ELR (cell line): ENCODE results near the gene MAN1B1.
A peak's percentile ranks its signal among the peaks of the same experiment; 100 is the strongest.
"Not testable (repeated sequence)": the region's sequence is repeated elsewhere in the genome, so short reads cannot be mapped to it uniquely, and the experiment has no call there.

Experiments used
- DNase-seq: peaks from one replicate; pipeline ENCODE4 v3.0.0-alpha.2; 2015; ENCODE audit warnings: low read depth

MAN1B1 gene

DNA sequence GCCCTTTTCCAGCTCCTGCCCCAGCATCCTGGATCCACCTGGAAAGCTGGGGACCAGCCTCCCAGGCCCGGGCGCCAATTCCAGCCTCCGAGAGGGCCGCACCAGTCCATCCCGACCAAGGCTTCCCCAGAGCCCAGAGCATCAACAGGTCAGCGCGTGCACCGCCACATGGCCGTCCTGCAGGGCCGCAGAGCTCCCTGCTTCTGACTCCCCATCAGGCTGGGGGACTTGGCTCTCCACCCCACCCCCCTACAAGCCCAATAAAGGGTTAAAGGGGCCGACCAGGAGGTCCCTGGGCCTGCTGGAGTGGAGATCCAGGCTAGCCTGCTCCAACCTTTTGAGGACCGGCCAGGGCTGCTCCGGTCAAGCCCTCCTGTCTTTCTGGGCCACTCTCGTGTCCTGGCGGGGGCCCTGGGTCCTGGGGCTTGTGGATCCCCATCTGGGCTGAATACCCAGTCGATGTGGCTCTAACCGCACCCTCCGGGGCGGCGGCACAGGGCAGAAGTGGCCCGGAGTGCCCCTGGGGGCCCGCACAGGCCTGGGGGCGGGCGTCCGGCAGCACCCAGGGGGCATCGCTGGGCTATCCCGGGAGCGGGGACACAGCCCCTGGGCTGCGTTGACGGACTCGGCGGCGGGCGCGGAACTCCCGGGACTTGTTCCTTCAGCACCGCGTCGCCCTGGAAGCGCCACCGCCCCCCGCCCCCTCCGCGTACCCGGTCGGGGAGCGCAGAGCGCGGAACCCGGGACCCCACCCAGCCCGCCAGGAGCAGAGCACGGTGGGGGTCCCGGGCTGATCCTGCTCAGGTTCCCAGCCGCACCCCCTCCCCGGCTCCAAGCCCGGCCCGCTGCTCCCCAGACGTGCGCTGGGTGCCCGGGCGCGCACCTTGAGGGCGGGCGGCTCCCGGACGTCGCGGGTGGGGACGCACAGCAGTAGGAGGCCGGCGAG, 33.5 kb upstream of the MAN1B1 start:
- DNase-seq, result no peak

DNA sequence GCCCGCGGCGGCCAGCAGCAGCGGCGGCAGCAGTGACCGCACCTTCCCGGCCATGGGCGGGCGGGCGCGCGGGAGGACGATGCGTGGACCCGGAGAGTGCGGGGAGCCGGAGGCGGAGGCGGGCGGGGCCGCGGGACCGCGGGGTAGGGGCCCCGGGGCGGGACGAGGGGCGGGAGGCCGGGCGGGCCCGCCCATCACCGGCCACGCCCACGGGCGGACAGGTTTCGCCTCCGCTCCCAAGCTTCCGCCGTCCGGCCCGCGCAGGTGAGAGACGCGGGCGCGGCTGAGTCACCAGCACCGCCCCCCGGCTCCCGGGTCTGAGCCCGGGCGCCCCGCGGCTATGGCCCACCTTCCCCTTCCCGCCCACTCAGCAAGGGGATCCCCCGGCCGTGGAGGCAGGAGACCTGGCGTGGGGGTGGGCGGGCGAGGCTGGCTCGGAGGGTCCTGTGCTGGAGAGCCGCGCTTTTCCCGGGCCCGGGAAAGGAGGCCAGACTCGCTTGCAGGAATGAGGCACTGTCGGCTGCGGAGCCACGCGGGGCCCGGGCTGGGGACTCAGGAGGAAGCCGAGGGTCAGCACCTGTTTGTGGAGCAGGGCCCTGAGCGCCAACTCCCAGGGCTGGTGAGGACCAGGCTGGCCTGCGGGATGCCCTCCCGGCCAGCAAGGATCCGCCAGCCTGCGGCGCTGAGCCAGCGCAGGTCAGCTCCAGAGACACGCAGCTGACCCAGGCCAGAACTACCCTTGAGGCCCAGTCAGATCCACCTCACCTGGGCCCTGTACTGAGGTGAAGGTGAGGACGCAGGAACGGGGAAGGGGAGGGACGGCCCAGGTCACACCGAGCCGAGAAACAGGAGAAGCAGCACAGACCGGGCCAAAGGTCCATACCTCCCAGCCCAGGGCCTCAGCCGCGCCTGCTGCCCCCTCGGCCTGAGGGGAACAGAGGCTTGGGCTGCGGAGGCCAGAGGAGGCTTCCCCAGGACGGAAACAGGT, 32.5 kb upstream of the MAN1B1 start, which contains the start of gene ENTPD2:
Gene ENTPD2 (minus strand): TSS at position 118 of the 988 bp plus-strand sequence. CDS start 64 bp downstream, at position 54.
- DNase-seq, result no peak

DNA sequence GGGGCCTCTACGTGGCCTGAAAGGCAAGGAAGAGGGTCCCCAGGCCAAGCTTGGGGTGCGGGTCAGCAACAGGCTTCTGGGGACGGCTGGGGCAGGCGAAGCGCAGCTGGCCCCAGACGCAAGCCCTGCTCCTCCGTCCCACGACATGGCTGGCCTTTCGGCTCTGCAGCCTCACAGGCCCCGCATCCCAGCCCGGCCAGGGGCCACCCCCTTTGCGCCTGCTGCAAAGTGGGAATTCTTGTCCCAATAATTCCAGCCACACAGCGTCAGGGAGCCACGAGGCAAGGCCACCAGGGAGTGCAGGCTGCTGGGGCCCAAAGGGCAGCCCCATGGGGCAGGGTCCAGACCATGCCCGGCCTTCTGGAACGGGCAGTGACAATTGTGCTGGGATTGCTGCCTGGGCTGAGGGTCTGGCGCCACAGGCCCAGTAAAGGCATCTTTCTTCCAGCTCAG, 31.8 kb upstream of the MAN1B1 start:
- no peak for DNase-seq

DNA sequence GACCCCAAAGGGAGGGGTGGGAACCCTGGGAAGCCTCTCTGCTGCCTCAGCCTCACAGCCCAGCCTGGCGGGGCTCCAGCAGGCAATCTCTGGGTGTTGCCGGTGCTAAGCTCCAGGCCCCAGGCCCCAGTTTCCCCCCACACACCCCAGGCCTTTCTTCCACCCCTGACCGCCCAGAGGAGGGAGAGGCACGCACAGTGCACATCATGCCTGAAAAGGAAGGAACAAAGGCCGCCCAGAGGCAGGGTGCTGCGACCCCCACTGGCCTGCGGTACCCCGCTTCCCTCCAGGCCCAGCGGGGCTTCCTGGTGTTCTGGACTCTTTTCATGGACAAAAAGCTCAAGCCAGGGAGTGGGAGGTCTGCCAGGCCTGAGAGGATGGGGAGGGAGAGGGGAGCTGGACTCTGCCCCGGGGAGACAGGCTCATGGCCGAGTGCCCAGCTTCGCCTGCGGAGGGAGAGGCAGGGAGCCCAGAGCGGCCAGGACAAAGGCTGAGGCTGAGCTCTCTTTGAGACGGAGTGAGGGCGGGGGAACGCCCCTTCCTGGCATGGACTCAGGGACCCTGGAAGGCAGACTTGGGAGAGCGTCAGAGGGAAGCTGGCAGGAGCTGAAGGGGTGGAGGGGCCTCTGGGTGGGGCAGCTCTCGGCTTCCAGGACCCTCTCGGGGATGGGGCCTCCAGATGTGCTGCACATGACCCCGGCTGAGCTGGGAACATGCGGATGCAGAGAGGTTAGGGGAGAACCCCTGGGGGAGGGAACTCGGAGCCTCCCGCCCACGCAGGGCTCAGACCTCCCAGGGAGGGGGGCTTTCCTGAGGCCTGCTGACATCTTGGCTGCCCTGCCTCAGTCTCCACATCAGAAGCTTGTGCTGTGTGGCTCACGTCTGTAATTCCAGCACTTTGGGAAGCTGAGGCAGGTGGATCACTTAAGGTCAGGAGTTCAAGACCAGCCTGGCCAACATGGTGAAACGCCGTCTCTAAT, 31.1 kb upstream of the MAN1B1 start:
- DNase-seq, result no peak

DNA sequence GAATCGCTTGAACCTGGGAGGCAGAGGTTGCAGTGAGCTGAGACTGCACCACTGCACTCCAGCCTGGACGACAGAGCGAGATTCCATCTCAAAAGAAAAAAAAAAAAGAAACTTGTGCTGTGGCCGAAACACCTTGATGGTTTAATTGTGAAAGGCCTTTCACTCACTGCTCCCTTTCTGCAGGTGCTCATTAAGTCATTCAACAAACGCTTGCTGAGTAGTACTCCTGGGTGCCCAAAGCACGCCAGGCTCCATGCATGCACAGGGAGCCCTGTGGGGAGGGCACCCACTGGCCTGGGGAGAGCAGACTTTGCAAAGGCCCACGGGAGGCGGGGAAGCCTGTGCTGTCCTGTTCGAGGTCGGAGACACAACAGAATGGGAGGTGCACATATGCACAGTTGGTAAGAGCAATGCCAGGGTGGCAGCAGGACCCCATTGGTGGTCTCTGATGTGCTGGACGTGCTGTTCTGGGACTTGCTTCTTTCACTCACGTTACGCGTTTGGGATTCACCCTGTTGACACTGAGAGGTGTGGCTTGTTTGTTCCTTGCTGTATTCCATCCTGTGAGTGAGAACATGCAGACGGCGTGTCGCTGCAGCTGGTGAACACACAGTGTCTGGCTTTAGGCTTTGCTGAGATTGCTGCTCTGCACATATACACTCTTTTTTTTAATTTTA, 29.9 kb upstream of the MAN1B1 start:
- no peak for DNase-seq

DNA sequence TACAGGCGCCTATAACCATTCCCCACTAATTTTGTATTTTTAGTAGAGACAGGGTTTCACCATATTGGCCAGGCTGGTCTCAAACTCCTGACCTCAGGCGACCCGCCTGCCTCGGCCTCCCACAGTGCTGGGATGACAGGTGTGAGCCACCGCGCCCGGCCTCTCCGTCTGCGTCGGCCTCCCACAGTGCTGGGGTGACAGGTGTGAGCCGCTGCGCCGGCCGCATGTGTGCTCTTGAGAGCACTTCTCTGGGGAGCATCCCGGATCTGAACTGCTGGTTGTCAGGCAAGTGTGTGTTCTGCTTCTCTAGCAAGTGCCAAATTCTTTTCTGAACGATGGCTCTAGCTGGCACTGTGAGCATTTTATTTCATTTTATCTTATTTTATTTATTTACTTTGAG, 29.2 kb upstream of the MAN1B1 start:
- no peak for DNase-seq

DNA sequence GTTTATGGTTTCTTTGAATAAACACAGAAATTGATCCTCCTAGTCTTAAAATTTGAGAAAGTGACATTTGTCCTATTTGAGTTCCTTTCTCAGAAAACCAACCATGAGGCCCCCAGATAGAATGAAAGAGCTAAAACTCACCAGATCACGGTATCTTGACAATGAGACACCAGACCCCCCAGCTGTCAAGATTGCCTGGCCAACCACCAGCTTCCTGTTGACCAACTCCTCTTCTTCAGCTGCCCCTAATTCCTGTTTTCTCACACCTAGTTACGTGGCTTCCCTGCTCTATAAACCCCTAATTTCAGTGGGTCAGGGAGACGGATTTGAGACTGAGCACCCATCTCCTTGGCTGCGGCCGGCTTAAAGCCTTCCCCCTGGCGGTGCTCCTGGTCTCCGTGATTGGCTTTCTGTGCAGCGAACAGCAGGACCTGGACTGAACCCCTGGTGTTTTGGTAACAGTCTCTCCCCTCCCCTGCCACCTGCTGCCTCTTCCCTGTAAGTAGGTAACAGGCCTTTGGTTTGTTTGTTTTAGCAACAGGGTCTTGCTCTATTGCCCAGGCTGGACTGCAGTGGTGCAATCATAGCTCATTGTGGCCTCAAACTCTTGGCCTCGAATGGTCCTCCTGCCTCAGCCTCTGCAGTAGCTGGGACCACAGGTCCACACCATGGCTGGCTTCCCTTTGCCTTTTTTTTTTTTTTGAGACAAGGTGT, 28.1 kb upstream of the MAN1B1 start:
- no peak for DNase-seq

DNA sequence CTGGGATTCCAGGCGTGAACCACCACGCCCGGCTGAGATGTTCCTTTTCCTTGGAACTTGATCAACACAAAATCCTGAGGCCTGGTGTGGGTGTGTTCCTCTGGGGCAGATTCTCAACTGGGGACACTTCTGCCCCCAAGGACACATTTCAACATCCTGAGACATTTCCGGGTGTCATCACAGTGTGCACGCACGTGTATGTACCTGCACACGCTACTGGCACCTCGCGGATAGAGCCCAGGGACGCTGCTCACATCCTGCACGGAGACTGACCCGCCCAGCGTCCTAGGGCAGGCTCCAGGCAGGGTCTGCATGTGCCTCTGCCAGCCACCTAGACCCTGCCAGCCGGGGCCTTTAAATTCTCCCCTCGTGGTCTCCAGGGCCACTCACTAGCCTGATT, 24.4 kb upstream of the MAN1B1 start:
- DNase-seq, result no peak

DNA sequence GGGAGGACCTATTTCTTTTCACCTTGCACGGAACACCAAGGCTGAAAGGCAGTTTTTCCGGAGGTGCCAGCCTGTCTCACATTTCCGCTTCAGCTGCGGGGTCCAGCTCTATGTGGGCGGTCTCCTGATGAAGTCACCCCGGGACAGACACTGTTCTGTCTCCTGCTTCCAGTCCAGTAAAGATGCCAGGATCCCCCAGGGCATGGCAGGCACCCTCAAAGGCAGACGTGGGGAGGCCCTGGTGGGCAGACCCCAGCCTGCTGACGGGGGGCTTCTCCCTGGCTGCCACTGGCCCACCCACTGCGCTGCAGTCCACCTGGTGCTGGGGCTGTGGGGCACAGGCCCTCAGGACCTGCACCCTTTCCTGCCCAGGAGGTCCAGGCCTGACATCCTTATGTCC, 24.0 kb upstream of the MAN1B1 start:
- not testable (repeated sequence) for DNase-seq

DNA sequence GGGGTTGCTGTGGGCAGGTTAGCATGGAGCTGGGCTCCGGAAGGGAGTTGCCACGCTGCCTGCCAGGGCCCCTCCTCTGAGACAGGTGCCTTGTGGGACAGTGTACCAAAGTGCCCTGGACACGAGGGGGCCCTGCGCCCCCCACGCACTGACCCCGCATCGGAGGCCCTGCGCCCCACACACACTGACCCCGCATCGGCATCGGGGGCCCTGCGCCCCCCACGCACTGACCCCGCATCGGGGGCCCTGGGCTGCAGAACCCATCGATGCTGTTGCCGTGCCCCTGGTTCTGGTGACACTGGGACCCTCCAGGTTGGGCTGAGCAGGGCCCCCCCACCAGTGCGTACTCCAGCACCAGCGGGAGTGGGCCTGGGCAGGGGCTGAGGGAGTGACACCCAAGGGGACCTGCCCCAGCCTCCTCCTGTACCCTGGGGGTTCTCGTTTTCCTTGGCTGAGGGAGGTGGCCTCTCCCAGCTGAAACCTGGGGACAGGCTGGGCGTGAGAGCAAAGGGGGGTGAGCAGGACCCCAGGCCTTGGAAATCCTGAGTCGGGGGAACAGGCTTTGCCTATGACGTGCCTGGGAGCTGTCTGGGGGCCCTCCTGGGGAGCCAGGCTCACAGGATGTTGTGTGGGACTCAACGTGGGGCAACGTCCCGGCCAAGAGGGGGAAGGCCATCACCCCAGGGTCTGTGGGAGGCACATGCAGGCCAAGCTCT, 23.3 kb upstream of the MAN1B1 start:
- no peak for DNase-seq

DNA sequence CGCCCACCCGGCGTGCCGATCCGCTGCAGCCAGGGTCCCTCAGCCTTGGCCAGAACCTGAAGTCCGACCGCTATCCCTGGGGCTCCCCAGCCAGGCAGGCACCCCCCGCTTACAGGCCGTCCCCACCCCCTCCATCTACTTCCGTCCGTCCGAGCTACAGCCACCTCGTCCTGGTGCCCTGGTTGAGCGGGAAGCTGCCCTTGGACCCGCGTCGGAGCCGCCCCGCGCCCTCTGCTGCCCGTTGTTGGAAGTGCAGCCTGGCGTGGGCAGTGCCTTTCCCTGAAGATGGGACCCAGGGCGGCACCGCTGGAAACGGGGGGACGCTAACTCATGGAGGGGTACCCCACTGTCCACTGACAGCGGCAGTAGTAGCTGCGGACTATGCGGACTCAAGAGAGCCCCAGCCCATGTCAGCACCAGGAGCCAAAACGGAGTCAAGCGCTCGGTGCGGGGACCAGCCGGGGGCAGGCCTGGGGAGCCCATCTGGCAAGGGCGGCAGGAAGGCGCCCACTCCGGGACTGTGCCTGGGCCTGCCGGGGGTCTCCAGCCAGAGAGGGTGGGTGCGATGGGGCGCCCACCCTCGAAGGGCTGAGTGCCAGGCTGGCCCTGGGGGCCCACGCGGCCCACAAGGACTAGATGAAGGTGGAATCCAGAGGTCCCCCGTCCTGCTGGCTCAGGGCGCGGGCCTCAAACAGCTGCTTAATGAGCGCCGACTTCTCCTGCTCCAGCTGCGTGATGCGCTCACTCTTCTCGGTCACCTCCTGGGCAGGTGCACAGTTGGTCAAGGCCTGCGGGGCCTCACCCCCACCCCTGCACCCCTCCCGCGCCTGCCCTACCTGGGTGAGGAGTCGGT, 22.5 kb upstream of the MAN1B1 start:
- peak; percentile 76 for DNase-seq

DNA sequence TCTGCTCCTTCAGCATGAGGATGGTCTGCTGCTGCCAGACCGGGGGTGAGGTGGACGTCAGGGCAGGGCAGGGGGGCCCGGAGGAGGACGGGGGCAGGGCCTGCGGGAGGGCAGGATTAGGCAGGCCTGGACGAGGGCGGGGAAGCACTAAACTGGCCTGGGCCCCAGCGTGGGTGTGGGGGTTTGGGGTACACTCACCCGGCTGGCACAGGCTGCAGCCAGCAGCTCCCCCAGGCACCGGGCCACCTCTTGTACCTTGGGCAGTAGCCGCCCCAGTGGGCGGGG, 22.0 kb upstream of the MAN1B1 start:
- no peak for DNase-seq

DNA sequence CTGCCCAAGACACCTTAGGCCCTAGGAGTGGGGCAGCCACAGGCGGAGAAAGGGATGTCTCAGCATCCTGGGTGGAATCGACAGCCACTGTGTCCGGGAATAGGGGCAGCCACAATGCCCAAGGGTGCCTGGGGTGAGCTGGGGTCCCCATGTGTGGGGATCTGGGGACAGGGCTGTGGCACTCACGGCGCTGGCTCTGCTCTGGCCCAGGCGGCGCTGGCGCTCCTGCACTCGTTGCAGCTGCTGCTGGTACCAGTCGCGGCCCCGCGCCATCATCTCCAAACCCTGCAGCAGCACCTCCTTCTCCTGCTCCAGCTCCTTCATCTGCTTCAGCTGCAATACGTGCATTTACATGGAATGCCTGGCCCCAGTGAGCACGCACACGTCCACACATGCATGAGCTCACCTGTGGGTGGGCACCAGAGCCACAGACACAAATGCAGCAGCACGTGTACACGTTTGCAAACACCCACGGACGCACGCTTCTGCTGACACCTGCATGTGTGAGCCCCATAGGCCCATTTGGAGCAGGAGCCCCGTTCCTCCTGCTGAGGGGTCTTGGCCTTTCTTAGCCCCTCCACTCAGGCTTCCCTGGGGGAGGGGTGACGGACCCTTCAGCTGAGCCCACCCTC, 21.3 kb upstream of the MAN1B1 start:
- DNase-seq, result no peak

DNA sequence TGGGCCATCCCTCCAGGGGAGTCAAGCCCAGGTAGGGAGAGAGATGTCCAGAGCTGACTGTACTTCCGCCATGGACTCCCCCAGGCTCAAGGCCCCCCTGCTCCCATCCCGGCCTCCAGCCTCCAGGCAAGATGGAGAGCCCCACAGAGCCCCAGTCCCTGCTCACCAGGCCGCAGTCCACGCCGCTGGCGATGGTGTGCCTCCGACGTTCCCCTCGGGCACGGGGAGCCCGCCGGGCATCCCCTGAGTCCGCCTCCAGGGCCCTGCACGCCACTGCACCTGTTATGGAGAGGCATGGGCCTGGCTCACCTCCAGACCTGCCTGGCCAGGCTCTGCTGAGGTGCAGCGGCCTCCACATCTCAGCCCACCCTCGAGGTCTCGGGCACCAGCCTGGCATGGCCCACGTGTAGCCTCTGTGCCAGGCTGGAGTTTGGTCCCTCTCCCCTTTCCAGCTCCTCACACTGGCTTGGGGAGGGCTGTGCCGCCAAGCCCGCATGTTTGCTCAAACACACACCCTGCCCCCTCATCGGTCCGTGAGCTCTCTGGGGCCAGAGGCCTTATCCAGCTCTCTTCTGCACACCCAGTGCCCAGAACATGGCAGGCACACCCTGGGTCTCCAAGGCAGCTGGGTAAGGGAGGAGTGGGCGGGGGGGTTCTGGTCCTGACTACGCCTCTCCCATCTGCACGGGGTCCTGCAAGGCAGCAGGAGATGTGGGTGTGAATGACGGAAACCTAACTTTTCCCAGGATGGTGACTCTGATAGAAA, 20.5 kb upstream of the MAN1B1 start:
- DNase-seq, result no peak

DNA sequence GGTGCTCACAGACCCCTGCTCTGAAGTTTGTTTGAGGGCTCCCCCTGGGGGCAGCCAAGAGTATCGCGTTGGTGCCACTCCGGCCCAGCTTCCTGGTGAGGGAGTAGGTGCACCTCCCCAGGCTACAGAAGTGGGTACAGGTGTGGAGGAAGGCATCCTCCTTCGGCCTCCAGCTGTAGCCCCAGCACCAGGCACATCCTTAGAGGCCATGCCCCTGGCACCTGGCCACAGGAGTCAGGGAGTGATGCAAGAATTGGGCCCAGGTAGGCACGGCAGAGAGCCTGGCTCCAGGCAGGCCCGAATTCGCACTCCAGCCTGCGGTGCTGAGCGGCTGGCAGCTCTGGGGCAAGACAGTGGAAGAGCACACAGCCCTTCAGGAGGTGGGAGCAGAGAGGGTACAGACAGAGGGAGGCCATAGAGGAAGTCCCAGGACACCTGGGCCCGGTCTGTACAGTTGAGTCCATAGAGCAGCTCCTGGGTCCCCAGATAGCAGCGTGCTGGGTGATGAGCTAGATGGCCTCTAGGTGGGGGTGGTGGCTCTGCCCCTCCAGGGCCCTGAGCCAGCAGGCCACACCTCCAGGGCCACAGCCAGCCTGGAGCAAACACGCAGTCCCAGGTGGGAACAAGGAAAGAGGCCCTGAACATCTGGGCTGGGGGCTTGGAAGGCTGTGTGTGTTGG, 18.8 kb upstream of the MAN1B1 start:
- DNase-seq, result peak; percentile 82

DNA sequence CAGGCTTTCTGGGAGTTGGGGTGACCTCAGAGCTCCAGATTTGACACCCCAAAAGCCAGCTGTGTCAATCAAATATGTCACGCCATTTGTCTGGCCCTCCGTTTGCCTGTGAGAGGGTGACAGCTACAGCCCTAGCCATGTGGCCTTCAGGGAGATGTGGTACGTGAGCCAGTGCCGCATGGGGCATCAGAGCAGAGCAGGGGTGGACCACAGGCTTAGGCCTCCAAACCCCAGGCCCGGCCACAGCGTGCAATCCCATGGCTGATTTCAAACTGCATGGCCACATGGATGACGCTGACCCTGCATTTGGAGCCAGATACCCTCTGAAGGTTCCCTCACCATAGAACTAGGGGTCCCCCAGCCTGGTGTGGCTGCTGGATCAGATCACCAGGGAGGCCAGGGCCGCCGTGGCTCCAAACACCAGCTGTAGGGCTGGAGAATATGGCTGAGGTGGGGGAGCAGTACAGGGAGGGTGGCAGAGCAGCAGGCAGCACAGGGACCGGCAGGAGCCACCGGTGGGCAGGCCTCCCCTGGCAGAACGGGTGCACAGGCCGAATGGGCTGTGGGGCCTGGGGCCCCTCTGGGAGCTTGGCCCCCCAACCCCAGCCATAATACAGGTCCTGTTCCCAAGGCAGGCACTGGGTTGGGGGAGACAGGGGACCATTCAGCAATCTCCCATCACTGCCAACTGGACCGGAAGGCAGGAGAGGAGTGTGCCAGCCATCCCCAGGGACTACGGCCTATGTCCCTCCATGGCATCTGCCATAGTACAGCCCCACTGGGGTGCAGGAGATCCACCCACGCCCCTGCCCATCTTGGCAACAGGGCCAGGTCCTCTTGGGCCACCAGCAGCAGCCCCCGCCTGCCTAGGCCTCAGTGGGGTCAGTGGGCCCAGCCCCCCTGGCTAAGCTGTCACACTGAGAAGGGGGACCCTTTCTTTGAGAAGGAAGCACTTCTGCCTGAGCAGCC, 18.0 kb upstream of the MAN1B1 start:
- no peak for DNase-seq
